IMR-90 (cell line): ENCODE results near the gene GALNT17. TPM values are rescaled to one million over a fixed set of nuclear protein-coding genes. Genes with fewer than 3 reads are reported as not detected.

Experiments
- ATAC-seq: fragments of 200-7000 bp; cut with Tn5 transposase; 2 replicates; pipeline ENCODE4 v1.9.1; 2020; ENCODE audit warnings: low read depth, mild to moderate bottlenecking, moderate library complexity
- BruUV-seq: library from RNA; stranded (reverse); fragments of 400-500 nt; replicated peaks from 2 replicates; lab custom pipeline; 2021; lab: Mats Ljungman, UMichigan
- CTCF ChIA-PET: fragments of 300-600 bp; formaldehyde crosslinking; extraction: SDS; loops from one replicate; lab custom pipeline; 2021; ENCODE audit warnings: antibody characterized with exemption; lab: Yijun Ruan, JAX
- POLR2A ChIA-PET: fragments of 300-600 bp; sonication (Branson Sonifier 250); formaldehyde crosslinking; loops from one replicate; lab custom pipeline; 2022; ENCODE audit warnings: antibody characterized with exemption; ENCODE audit not compliant: unreplicated experiment; lab: Charles Lee
- DNase-seq: peaks from one replicate; pipeline ENCODE4 v3.0.0; 2013
- H2AFZ ChIP-seq: replicated peaks from 2 replicates; pipeline ENCODE3; 2013; ENCODE audit warnings: low read length, mild to moderate bottlenecking; ENCODE audit not compliant: poor library complexity
- H2AK5ac ChIP-seq: 2 replicates; pipeline ENCODE4 v1.6.1; 2013; ENCODE audit warnings: low read depth, low read length, inconsistent platforms
- H2AK9ac ChIP-seq: replicated peaks from 2 replicates; pipeline ENCODE3; 2013; ENCODE audit warnings: mild to moderate bottlenecking, low read depth, low read length, moderate library complexity; ENCODE audit not compliant: poor library complexity
- H2BK120ac ChIP-seq: 2 replicates; pipeline ENCODE4 v1.6.1; 2013; ENCODE audit warnings: low read depth, low read length, inconsistent platforms
- H2BK15ac ChIP-seq: 3 replicates; pipeline ENCODE4 v1.6.1; 2013; ENCODE audit warnings: low read depth, low read length, inconsistent platforms
- H2BK20ac ChIP-seq: 2 replicates; pipeline ENCODE4 v1.6.1; 2013; ENCODE audit warnings: low read depth, mild to moderate bottlenecking, inconsistent platforms, low read length, moderate library complexity
- H2BK5ac ChIP-seq: 2 replicates; pipeline ENCODE4 v1.6.1; 2013; ENCODE audit warnings: mild to moderate bottlenecking, low read depth, low read length, inconsistent platforms; ENCODE audit not compliant: poor library complexity, severe bottlenecking
- H3K14ac ChIP-seq: replicated peaks from 2 replicates; pipeline ENCODE4 v1.6.1; 2013; ENCODE audit warnings: low read depth, low read length, inconsistent platforms
- H3K18ac ChIP-seq: 2 replicates; pipeline ENCODE4 v1.6.1; 2013; ENCODE audit warnings: low read depth, low read length, control low read depth
- H3K23ac ChIP-seq: 2 replicates; pipeline ENCODE4 v1.6.1; 2013; ENCODE audit warnings: low read depth, low read length, inconsistent platforms
- H3K27ac ChIP-seq: 2 replicates; pipeline ENCODE4 v1.5.1; 2013; ENCODE audit warnings: mild to moderate bottlenecking, control low read depth, low read length; ENCODE audit not compliant: insufficient read depth
- H3K27me3 ChIP-seq: 2 replicates; pipeline ENCODE4 v1.6.1; 2013; ENCODE audit warnings: low read length; ENCODE audit not compliant: control insufficient read depth, insufficient read depth
- H3K36me3 ChIP-seq: 2 replicates; pipeline ENCODE4 v1.6.1; 2013; ENCODE audit warnings: low read length, mixed read lengths; ENCODE audit not compliant: control insufficient read depth, insufficient read depth
- H3K4ac ChIP-seq: 2 replicates; pipeline ENCODE4 v1.6.1; 2013; ENCODE audit warnings: low read depth, low read length, inconsistent platforms
- H3K4me1 ChIP-seq: 2 replicates; pipeline ENCODE4 v1.6.1; 2013; ENCODE audit warnings: low read length, mixed read lengths; ENCODE audit not compliant: control insufficient read depth, insufficient read depth
- H3K4me2 ChIP-seq: 2 replicates; pipeline ENCODE4 v1.6.1; 2013; ENCODE audit warnings: low read depth, mild to moderate bottlenecking, control low read depth, low read length, moderate library complexity
- H3K4me3 ChIP-seq: 2 replicates; pipeline ENCODE4 v1.5.1; 2013; ENCODE audit warnings: low read depth, mild to moderate bottlenecking, control low read depth, low read length, moderate library complexity; ENCODE audit not compliant: insufficient read depth
- H3K56ac ChIP-seq: 2 replicates; pipeline ENCODE4 v1.6.1; 2013; ENCODE audit warnings: low read length, inconsistent platforms; ENCODE audit not compliant: insufficient read depth; ENCODE audit errors: extremely low read depth
- H3K79me1 ChIP-seq, 2 experiments: 2 replicates each; pipeline ENCODE4 v1.6.1; 2013; ENCODE audit warnings: low read length in 2 of 2, inconsistent platforms in 1 of 2, low read depth in 1 of 2
- H3K9ac ChIP-seq: 2 replicates; pipeline ENCODE4 v1.6.1; 2013; ENCODE audit warnings: low read depth, low read length, control low read depth
- H3K9me1 ChIP-seq: 2 replicates; pipeline ENCODE4 v1.6.1; 2013; ENCODE audit warnings: low read length, inconsistent platforms; ENCODE audit not compliant: insufficient read depth
- H3K9me3 ChIP-seq: 2 replicates; pipeline ENCODE4 v1.6.1; 2013; ENCODE audit warnings: low read length; ENCODE audit not compliant: control insufficient read depth, insufficient read depth
- H4K20me1 ChIP-seq: 2 replicates; pipeline ENCODE4 v1.6.1; 2013; ENCODE audit warnings: low read length, inconsistent platforms; ENCODE audit not compliant: insufficient read depth
- H4K5ac ChIP-seq: 2 replicates; pipeline ENCODE4 v1.6.1; 2013; ENCODE audit warnings: mild to moderate bottlenecking, low read depth, low read length, control low read depth
- H4K8ac ChIP-seq, 2 experiments: 2 replicates each; pipeline ENCODE4 v1.6.1; 2013; ENCODE audit warnings: low read depth in 2 of 2, low read length in 2 of 2, control low read depth in 1 of 2, inconsistent platforms in 1 of 2
- H4K91ac ChIP-seq: 2 replicates; pipeline ENCODE4 v1.6.1; 2013; ENCODE audit warnings: low read depth, low read length, inconsistent platforms; ENCODE audit not compliant: insufficient read depth
- CEBPB ChIP-seq: IDR thresholded peaks from 2 replicates; pipeline ENCODE4 v1.6.1; 2012; ENCODE audit warnings: low read depth, low read length, improper control_type of control experiment
- CTCF ChIP-seq: conservative IDR thresholded peaks from 2 replicates; pipeline ENCODE4 v1.5.1; 2012; ENCODE audit warnings: mild to moderate bottlenecking, low read depth, low read length, improper control_type of control experiment
- FOS ChIP-seq: fragments of 150-350 bp; IDR thresholded peaks from 2 replicates; pipeline ENCODE4 v1.6.1; 2016; ENCODE audit warnings: low read depth, low read length
- MAFK ChIP-seq: IDR thresholded peaks from 2 replicates; pipeline ENCODE4 v1.6.1; 2012; ENCODE audit warnings: low read depth, low read length, improper control_type of control experiment
- MAZ ChIP-seq: IDR thresholded peaks from 2 replicates; pipeline ENCODE4 v1.6.1; 2012; ENCODE audit warnings: low read depth, mild to moderate bottlenecking, low read length, improper control_type of control experiment, moderate library complexity, borderline replicate concordance
- MXI1 ChIP-seq: IDR thresholded peaks from 2 replicates; pipeline ENCODE4 v1.6.1; 2012; ENCODE audit warnings: low read depth, mild to moderate bottlenecking, low read length, moderate library complexity, borderline replicate concordance
- NFE2L2 ChIP-seq: fragments of 150-350 bp; IDR thresholded peaks from 2 replicates; pipeline ENCODE4 v1.6.1; 2016; ENCODE audit warnings: low read depth, mild to moderate bottlenecking, low read length
- POLR2A ChIP-seq: IDR thresholded peaks from 2 replicates; pipeline ENCODE4 v1.6.1; 2012; ENCODE audit warnings: mild to moderate bottlenecking, low read depth, low read length
- RAD21 ChIP-seq: IDR thresholded peaks from 2 replicates; pipeline ENCODE4 v1.6.1; 2012; ENCODE audit warnings: low read length, improper control_type of control experiment
- RCOR1 ChIP-seq: IDR thresholded peaks from 2 replicates; pipeline ENCODE4 v1.6.1; 2012; ENCODE audit warnings: mild to moderate bottlenecking, low read length, improper control_type of control experiment; ENCODE audit not compliant: insufficient replicate concordance
- RFX5 ChIP-seq: IDR thresholded peaks from 2 replicates; pipeline ENCODE4 v1.8.0; 2012; ENCODE audit warnings: low read depth, mild to moderate bottlenecking, low read length, moderate library complexity
- SMC3 ChIP-seq: fragments of 150-350 bp; IDR thresholded peaks from 2 replicates; pipeline ENCODE4 v1.6.1; 2016; ENCODE audit warnings: low read depth, mild to moderate bottlenecking, antibody characterized with exemption, low read length, moderate library complexity
- WGBS, 2 experiments: methylation state at CpG; one replicate each; pipeline versions ENCODE4 v1.1.5 to v1.1.7; 2013; ENCODE audit warnings: missing lambda C conversion rate in 2 of 2; ENCODE audit not compliant: insufficient read length in 1 of 2; ENCODE audit errors: extremely low coverage in 2 of 2; 5-methylcytosine and 5-hydroxymethylcytosine counted together
- dilution Hi-C: fragments of 300-500 bp; cut with HindIII; formaldehyde crosslinking; loops from one replicate; pipeline ENCODE4 v1.14.3; 2018; ENCODE audit warnings: low sequenced_read_pairs; ENCODE audit not compliant: unreplicated experiment
- in situ Hi-C: fragments of 300-500 bp; cut with MboI; formaldehyde crosslinking; loops from 3 replicates; pipeline ENCODE4 v1.14.3; 2019; ENCODE audit warnings: low sequenced_read_pairs, inconsistent platforms, mixed read lengths
- intact Hi-C: fragments of 100-400 bp; cut with micrococcal nuclease; formaldehyde crosslinking; loops from 2 replicates; pipeline ENCODE4 v1.10.0; 2022
- polyA plus RNA-seq, 3 experiments: library from polyadenylated mRNA; depleted of rRNA; stranded (reverse); fragments of >200 nt; gene quantifications; 2 replicates each; pipeline ENCODE4 v1.2.3, GENCODE V29; 2012; ENCODE audit warnings: low replicate concordance in 1 of 3
- total RNA-seq: library from RNA; depleted of rRNA; stranded (reverse); fragments of >200 nt; gene quantifications from 2 replicates; pipeline ENCODE4 v1.2.3, GENCODE V29; 2012
- TF ChIP-seq, protein P1 (sequence below): fragments of 150-350 bp; IDR thresholded peaks from 2 replicates; pipeline ENCODE4 v1.6.1; 2017; ENCODE audit warnings: mild to moderate bottlenecking, antibody characterized with exemption, low read length, low read depth

The GALNT17 gene
- total and polyA plus RNA-seq, 2 of the 4 experiments (the other 2 are of a cell fraction): not detected

DNA sequence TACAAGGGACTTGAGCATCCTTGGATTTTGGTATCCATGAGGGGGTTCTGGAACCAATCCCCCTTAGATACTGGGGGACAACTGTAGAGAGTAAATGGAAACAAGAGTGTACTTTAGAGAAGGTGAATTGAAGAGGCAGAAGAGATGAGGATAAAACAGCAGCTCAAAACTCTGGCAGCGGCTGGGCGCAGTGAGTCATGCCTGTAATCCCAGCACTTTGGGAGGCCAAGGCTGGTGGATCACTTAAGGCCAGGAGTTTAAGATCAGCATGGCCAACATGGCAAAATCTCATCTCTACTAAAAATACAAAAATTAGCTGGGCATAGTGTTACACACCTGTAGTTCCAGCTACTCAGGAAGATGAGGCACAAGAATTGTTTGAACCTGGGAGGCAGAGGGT lies 218.7 kb downstream of the GALNT17 start:
- BruUV-seq: no TSS peak
- H2AFZ ChIP-seq: no peak overlapping the region
- H3K18ac ChIP-seq: no peak overlapping the region
- H3K4me3 ChIP-seq: no peak overlapping the region
- ATAC-seq (no peak), DNase-seq (no peak)
- H3K79me1 ChIP-seq: no peaks in the 10 kb centered on the region
- no peak overlapping the region for H2BK5ac ChIP-seq
- no peak overlapping the region for H2BK15ac ChIP-seq
- no peaks in the 10 kb centered on the region for H3K9me1 ChIP-seq
- no peaks in the 10 kb centered on the region for H4K20me1 ChIP-seq
- no peak overlapping the region for H2AK9ac ChIP-seq
- in situ Hi-C loops (no loop called here), intact Hi-C loops (no loop called here), dilution Hi-C loops (no loop called here)
- no peak overlapping the region for H3K27ac ChIP-seq
- TF ChIP-seq MAFK (no peak), CEBPB (no peak), POLR2A (no peak), FOS (no peak), SMC3 (no peak), RAD21 (no peak), CTCF (no peak), RCOR1 (no peak), MAZ (no peak), RFX5 (no peak), MXI1 (no peak), NFE2L2 (no peak)
- TF ChIP-seq, protein P1, sequence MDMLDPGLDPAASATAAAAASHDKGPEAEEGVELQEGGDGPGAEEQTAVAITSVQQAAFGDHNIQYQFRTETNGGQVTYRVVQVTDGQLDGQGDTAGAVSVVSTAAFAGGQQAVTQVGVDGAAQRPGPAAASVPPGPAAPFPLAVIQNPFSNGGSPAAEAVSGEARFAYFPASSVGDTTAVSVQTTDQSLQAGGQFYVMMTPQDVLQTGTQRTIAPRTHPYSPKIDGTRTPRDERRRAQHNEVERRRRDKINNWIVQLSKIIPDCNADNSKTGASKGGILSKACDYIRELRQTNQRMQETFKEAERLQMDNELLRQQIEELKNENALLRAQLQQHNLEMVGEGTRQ: no peak
- no peak overlapping the region for H2AK5ac ChIP-seq
- CTCF ChIA-PET: no interaction called here
- no peak overlapping the region for H4K91ac ChIP-seq
- no peaks in the 10 kb centered on the region for H3K36me3 ChIP-seq
- no peak overlapping the region for H3K4ac ChIP-seq
- no peak overlapping the region for H3K4me2 ChIP-seq
- no peak overlapping the region for H2BK20ac ChIP-seq
- H3K14ac ChIP-seq: no peak overlapping the region
- H3K9me3 ChIP-seq: peaks cover 12% of the 10 kb centered on the region; the same call in 1 of the 2 replicates
- no peak overlapping the region for H3K9ac ChIP-seq
- H4K8ac ChIP-seq: no peak overlapping the region
- H3K4me1 ChIP-seq: no peaks in the 10 kb centered on the region
- H3K56ac ChIP-seq: no peak overlapping the region
- H2BK120ac ChIP-seq: no peak overlapping the region
- WGBS, 2 experiments: 100% methylated on average over 1 of the region's 2 CpGs; no CpG with 5 or more reads in 1 of the 2 experiments
- no peaks in the 10 kb centered on the region for H3K27me3 ChIP-seq
- no peak overlapping the region for H3K23ac ChIP-seq
- POLR2A ChIA-PET: no interaction called here
- no peak overlapping the region for H4K5ac ChIP-seq
